Osteocyte (in vitro differentiated cells): ENCODE data around the gene CTBP2. TPM values are rescaled to one million over a fixed set of nuclear protein-coding genes. Genes with fewer than 3 reads are reported as not detected.
"Not testable (repeated sequence)": the region's sequence is repeated elsewhere in the genome, so short reads cannot be mapped to it uniquely, and the experiment has no call there.

Experiments
- DNase-seq: peaks from one replicate; pipeline ENCODE4 v3.0.0; 2021; ENCODE audit warnings: mixed read lengths; ENCODE audit not compliant: unreplicated experiment; ENCODE audit errors: extremely low spot score
- H3K27ac Mint-ChIP-seq: one replicate; pipeline ENCODE4 v1.8.0; 2021; ENCODE audit warnings: mild to moderate bottlenecking, mixed read lengths; ENCODE audit not compliant: unreplicated experiment
- H3K27me3 Mint-ChIP-seq: one replicate; pipeline ENCODE4 v1.8.0; 2021; ENCODE audit warnings: mixed read lengths; ENCODE audit not compliant: unreplicated experiment
- H3K36me3 Mint-ChIP-seq: one replicate; pipeline ENCODE4 v1.8.0; 2021; ENCODE audit warnings: mixed read lengths; ENCODE audit not compliant: unreplicated experiment
- H3K4me1 Mint-ChIP-seq: one replicate; pipeline ENCODE4 v1.8.0; 2021; ENCODE audit warnings: mixed read lengths; ENCODE audit not compliant: unreplicated experiment
- H3K4me3 Mint-ChIP-seq: one replicate; pipeline ENCODE4 v1.8.0; 2021; ENCODE audit warnings: mild to moderate bottlenecking, moderate library complexity, mixed read lengths; ENCODE audit not compliant: unreplicated experiment
- H3K9me3 Mint-ChIP-seq: one replicate; pipeline ENCODE4 v1.8.0; 2021; ENCODE audit warnings: mixed read lengths; ENCODE audit not compliant: unreplicated experiment
- total RNA-seq: library from RNA; stranded (reverse); gene quantifications from 2 replicates; pipeline ENCODE4 v1.2.1, GENCODE V29; 2021
- TF ChIP-seq, protein P1 (sequence below): fragments of 200-600 bp; sonication (generic); IDR thresholded peaks from 2 replicates; pipeline ENCODE4 v1.5.0; 2021; ENCODE audit warnings: antibody characterized with exemption, mild to moderate bottlenecking, moderate library complexity

Gene CTBP2
- total RNA-seq, 1 donor from 2014 or later: 125 TPM

DNA sequence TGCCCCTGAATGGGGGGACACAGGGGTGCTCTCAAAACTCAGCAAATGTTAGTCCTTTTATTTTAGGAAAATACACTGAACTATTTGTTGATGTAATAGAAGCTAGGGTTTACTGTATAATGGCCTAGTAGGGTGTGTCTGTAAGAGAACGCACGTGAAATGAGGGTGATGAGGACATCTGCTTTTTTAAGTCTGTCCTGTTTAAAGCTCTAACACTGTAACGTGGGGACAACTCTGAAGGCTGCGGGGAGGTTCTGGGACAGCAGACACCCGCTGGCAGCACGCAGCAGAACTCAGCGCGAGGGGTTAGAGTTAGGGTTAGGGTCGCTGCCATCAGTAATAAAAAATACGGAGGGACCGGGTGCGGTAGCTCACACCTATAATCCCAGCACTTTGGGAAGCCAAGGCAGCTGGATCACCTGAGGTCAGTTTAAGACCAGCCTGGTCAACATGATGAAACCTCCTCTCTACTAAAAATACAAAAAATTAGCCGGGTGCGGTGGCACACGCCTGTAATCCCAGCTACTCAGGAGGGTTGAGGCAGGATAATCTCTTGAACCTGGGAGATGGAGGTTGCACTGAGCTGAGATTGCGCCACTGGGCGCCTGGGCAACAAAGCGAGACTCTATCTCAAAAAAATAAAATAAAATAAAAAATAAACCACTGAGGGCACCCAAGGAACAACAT is 98.0 kb downstream of the CTBP2 start:
- TF ChIP-seq, protein P1, sequence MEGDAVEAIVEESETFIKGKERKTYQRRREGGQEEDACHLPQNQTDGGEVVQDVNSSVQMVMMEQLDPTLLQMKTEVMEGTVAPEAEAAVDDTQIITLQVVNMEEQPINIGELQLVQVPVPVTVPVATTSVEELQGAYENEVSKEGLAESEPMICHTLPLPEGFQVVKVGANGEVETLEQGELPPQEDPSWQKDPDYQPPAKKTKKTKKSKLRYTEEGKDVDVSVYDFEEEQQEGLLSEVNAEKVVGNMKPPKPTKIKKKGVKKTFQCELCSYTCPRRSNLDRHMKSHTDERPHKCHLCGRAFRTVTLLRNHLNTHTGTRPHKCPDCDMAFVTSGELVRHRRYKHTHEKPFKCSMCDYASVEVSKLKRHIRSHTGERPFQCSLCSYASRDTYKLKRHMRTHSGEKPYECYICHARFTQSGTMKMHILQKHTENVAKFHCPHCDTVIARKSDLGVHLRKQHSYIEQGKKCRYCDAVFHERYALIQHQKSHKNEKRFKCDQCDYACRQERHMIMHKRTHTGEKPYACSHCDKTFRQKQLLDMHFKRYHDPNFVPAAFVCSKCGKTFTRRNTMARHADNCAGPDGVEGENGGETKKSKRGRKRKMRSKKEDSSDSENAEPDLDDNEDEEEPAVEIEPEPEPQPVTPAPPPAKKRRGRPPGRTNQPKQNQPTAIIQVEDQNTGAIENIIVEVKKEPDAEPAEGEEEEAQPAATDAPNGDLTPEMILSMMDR: no peak
- Mint-ChIP-seq H3K4me1 (peaks cover 92% of the 10 kb centered on the region), H3K36me3 (peaks cover 15% of the 10 kb centered on the region), H3K27ac (peak overlapping the region; percentile 93), H3K9me3 (no peaks in the 10 kb centered on the region), H3K27me3 (no peaks in the 10 kb centered on the region), H3K4me3 (no peak overlapping the region)
- no peak for DNase-seq

DNA sequence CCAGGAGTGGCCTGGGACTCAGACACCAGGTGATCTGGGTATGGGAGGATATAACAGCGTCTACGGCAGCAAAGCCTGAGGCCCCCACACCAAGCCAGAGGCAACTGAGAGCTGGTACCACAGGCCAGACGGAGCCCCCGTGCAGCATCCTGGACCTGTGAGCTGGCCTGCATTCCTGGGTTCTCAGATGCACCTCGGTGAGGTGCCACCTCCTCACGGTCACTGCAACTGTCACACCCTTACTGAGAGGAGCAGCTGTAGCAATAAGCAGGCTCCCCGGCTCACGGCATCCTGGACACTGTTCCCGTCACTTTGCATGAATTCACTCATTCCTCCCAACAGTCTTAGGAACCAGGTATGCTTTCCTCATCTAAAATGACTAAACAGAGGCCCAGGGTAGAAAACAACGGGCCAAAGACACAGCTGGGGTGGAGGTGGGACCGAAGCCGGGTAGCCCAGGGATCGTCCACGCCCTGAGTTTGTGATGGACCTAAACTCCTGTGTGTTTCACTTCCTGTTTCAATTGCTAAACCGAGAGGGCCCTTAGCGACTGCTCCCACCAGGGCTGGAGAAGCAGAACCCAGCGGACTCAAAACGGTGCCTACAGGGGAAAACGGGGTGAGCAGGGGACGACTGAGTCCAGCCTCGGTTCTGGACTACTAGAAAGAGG is 98.7 kb downstream of the CTBP2 start:
- no peaks in the 10 kb centered on the region for H3K27me3 Mint-ChIP-seq
- peak overlapping the region; percentile 40 for H3K4me3 Mint-ChIP-seq
- peak overlapping the region; percentile 93 for H3K27ac Mint-ChIP-seq
- H3K9me3 Mint-ChIP-seq: no peaks in the 10 kb centered on the region
- peaks cover 16% of the 10 kb centered on the region for H3K36me3 Mint-ChIP-seq
- TF ChIP-seq, protein P1: no peak
- H3K4me1 Mint-ChIP-seq: peaks cover 94% of the 10 kb centered on the region
- no peak for DNase-seq

DNA sequence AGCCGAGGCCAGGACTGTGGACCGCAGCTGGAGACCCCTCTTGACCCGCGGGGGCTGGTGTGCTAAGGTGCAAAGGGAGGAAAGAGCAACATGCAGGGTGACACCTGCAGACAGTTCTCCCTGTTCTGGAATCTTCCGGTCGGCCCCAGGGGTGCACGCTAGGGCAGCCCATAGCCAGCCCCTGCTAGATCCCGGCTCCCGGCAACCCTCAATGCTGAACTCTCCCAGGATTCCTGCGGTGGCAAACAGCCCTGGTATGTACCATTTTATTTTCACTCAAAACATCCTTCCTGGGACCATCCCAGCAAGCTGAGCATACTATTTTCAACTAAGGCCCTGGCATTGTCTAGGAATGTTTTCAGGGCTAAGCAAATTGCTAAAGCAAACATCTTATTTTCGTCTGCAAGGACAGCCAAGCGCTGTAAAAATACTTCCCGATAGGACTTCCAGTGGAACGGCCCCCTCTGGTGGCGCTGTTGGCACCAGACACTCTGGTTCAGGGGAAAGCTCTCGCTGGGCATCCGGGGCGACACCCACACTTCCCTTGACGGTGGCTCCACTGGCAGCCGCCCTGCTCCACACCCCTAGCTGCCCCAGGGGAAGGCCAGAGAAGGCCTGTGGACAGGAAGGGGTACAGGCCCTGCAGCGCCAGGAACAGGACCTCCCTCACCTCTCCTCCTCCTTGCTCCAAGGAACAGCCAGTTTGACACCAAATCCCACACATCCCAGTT is 99.4 kb downstream of the CTBP2 start:
- Mint-ChIP-seq H3K27ac (peak overlapping the region; percentile 93), H3K9me3 (no peaks in the 10 kb centered on the region), H3K4me3 (peak overlapping the region; percentile 51), H3K27me3 (no peaks in the 10 kb centered on the region), H3K36me3 (peaks cover 16% of the 10 kb centered on the region), H3K4me1 (peaks cover 94% of the 10 kb centered on the region)
- TF ChIP-seq, protein P1: peak; percentile 94
- peak; percentile 94 for DNase-seq

DNA sequence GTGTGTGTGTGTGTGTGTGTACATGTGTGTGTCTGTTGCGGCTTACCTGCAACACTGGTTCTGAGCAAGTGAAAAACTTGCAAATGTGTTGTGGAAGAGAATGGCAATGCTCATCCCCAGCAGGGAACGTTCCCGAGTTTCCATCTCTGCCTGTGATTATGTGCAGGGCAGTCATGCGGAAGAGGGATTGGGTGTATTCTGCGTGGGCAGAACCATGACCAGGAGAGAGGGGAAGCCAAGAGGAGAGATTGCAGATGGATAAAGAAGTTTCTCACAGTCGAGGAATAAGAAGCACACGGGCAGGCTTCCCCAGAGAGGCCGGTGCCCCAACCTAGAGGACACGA is 99.9 kb downstream of the CTBP2 start:
- TF ChIP-seq, protein P1: no peak
- H3K36me3 Mint-ChIP-seq: peaks cover 16% of the 10 kb centered on the region
- no peaks in the 10 kb centered on the region for H3K27me3 Mint-ChIP-seq
- no peaks in the 10 kb centered on the region for H3K9me3 Mint-ChIP-seq
- peaks cover 94% of the 10 kb centered on the region for H3K4me1 Mint-ChIP-seq
- H3K27ac Mint-ChIP-seq: peak overlapping the region; percentile 93
- DNase-seq: no peak
- H3K4me3 Mint-ChIP-seq: peak overlapping the region; percentile 51

DNA sequence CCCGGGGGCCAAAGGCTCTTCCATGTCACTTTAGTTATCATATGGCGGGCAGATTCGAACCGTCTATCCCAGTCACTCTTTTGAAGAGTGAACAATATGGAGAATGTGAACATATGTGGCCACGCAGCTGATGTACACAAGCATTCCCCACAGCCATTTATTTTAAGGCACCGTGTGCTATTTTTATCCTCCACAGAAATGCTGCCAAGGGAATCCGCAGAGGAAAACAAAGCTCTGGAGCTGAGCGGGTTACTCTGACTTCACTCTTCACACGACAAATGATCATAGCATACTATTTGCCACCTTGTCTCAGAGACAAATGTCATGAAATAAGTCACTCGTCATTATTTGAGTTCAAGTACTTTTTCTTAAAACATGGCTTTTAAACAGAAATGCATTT is 100.3 kb downstream of the CTBP2 start:
- DNase-seq: no peak
- H3K36me3 Mint-ChIP-seq: peaks cover 12% of the 10 kb centered on the region
- H3K9me3 Mint-ChIP-seq: no peaks in the 10 kb centered on the region
- TF ChIP-seq, protein P1: no peak
- H3K4me3 Mint-ChIP-seq: peak overlapping the region; percentile 51
- H3K27me3 Mint-ChIP-seq: no peaks in the 10 kb centered on the region
- peaks cover 94% of the 10 kb centered on the region for H3K4me1 Mint-ChIP-seq
- peak overlapping the region; percentile 93 for H3K27ac Mint-ChIP-seq

DNA sequence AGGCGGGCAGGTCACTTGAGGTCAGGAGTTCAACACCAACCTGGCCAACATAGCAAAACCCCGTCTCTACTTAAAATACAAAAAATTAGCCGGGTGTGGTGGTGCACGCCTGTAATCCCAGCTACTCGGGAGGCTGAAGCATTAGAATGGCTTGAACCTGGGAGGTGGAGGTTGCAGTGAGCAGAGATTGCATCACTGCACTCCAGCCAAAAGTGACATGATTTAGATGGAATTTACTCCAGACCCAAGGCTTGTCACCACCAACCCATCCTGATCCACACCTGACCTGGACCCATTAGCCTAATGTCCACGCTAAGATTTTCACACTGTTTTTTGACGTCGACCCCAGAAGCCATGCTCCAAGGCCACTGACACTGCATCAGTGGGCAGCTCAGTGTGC is 101.0 kb downstream of the CTBP2 start:
- peaks cover 94% of the 10 kb centered on the region for H3K4me1 Mint-ChIP-seq
- not testable (repeated sequence) for H3K27me3 Mint-ChIP-seq, H3K4me3 Mint-ChIP-seq, DNase-seq, H3K9me3 Mint-ChIP-seq
- H3K27ac Mint-ChIP-seq: peak overlapping the region; percentile 93
- H3K36me3 Mint-ChIP-seq: peaks cover 12% of the 10 kb centered on the region
